Measurements from ENCODE around the gene OGDHL. TPM values are rescaled to one million over a fixed set of nuclear protein-coding genes. Genes with fewer than 3 reads are reported as not detected.

OGDHL gene
- total and polyA plus RNA-seq, 9 of the 15 experiments (the other 6 are each of a cell fraction or from before 2014, with no cell fraction given) = 0.01 to 1.8 (median 0.91) TPM

DNA sequence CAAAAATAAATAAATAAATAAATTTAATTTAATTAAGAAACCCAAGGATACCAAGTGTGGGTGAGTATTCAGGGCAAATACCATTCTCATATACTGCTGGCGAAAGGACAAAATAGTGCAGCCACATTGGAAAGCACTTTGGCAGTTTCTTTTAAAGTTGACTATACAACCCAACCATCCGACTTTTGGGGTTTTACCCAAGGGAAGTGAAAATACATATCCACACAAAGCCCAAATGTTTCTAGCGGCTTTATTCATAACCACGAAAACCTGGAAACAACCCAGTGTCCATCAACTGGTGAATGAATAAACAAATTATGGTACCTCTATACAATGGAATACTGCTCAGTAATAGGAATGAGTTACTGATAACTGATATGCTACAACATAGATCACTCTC, 36.2 kb upstream of the OGDHL start:
- FAIRE-seq (no peak), ATAC-seq (no peak), DNase-seq (ENCODE audit: extremely low read depth in 1 of 4, low spot score in 3 of 4) (no peak)
- no TSS peak for BruUV-seq (replicated peaks)
- intact Hi-C loops (cut with micrococcal nuclease) (no loop called here), in situ Hi-C loops (cut with MboI) (no loop called here)
- Histone ChIP-seq H4K20me1 (replicated peaks; ENCODE audit: control insufficient read depth, insufficient read depth, low read length) (no peaks in the 10 kb centered on the region; the same call in 1 of the 2 replicates), H3K79me2 (ENCODE audit: control insufficient read depth, insufficient read depth, low read length) (no peaks in the 10 kb centered on the region), H3K9ac (ENCODE audit: insufficient read depth in 1 of 2, low read depth in 2 of 2, low read length in 2 of 2) (no peak overlapping the region), H3K4me2 (ENCODE audit: insufficient read depth, low read length) (no peak overlapping the region), H3K27me3 (ENCODE audit: control insufficient read depth in 2 of 2, insufficient read depth in 2 of 2, low read length in 2 of 2) (peaks cover 22 to 24% of the 10 kb centered on the region in 2 experiments), H2AFZ (ENCODE audit: low read depth, low read length) (no peak overlapping the region), H3K27ac (ENCODE audit: extremely low read depth, low read depth, low read length) (no peak overlapping the region), H3K4me1 (replicated peaks in 1 of 2; ENCODE audit: control insufficient read depth in 2 of 2, insufficient read depth in 2 of 2, low read length in 2 of 2) (no peaks in the 10 kb centered on the region), H3K36me3 (ENCODE audit: control insufficient read depth, insufficient read depth, low read length) (no peaks in the 10 kb centered on the region), H3K9me1 (ENCODE audit: control insufficient read depth, insufficient read depth, low read length) (no peaks in the 10 kb centered on the region), H3K9me3 (replicated peaks; ENCODE audit: control insufficient read depth, insufficient read depth, low read depth, low read length) (no peaks in the 10 kb centered on the region), H3K4me3 (no peak overlapping the region)
- ChIA-PET POLR2A (interaction anchor here (1.2 kb wide), 1 partner anchor 11 kb away, joined by 3 read pairs; no protein-coding TSS in a partner anchor), CTCF (ENCODE audit: low intra/inter-chr PET ratio) (no interaction called here)
- WGBS (ENCODE audit: insufficient coverage, low coverage, missing lambda C conversion rate) = 3% methylated on average over 4 of the region's 4 CpGs
- TF ChIP-seq PURB (CRISPR knock-in tag; IDR thresholded peaks at IDR 0.05; ENCODE audit: low read depth) (no peak), POLR2B (IDR thresholded peaks at IDR 0.05; ENCODE audit: low read depth, partially characterized antibody) (no peak), ZNF431 (CRISPR knock-in tag; IDR thresholded peaks at IDR 0.05) (no peak), PHF8 (IDR thresholded peaks at IDR 0.05; ENCODE audit: borderline replicate concordance, low read length) (no peak), ARHGAP35 (IDR thresholded peaks at IDR 0.05; ENCODE audit: partially characterized antibody) (no peak), BRCA1 (IDR thresholded peaks at IDR 0.05) (no peak), BRCA1 (CRISPR knock-in tag; IDR thresholded peaks at IDR 0.05) (no peak), ZNF436 (CRISPR knock-in tag; IDR thresholded peaks at IDR 0.05) (no peak), BRD9 (IDR thresholded peaks at IDR 0.05; ENCODE audit: low read depth, partially characterized antibody) (no peak)

All from K562 (cell line).